ENCODE results near the gene EMILIN2.

DNA sequence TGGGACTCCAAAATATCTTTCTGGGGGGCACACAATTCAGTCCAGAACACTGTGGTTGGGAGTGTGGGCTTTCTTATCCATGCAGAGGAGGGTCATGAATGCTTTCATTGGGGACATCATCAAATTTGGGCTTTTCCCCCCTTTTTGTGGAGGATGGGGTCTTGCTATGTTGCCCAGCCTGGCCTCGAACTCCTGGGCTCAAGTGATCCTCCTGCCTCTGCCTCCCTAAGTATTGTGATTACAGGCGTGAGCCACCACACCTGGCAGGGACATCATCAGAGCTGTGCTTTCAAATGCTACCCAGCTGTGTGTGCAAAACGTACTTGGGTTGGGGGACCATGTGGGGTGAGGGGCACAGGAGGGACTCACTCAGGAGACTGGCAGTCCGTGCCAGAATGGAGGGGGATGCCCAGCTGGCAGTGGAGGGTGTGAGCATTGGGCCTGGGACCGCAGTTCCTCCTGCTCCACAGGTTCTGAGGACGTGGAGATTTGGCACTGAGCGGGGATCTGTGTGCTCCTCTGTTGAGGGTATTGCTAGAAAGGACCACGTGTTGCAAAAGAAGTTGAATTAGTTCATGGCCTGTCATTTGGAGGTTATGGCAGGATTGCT, 24.4 kb downstream of the EMILIN2 start:
- TF ChIP-seq POLR2A (IDR thresholded peaks at IDR 0.05; ENCODE audit: control extremely low read depth in 1 of 2, low read depth in 2 of 2, low read length in 2 of 2) (no peak), KDM5A (IDR thresholded peaks at IDR 0.05; ENCODE audit: low read length) (no peak), RAD21 (IDR thresholded peaks at IDR 0.05 in 1 of 2, conservative IDR thresholded peaks at IDR 0.05 in 1 of 2; ENCODE audit: low read depth in 2 of 2, low read length in 2 of 2) (no peak), YY1 (IDR thresholded peaks at IDR 0.05; ENCODE audit: low read depth, low read length) (no peak), EZH2 (IDR thresholded peaks at IDR 0.05; ENCODE audit: low read depth, low read length, severe bottlenecking) (no peak), HDAC2 (IDR thresholded peaks at IDR 0.05; ENCODE audit: borderline replicate concordance in 1 of 2, low read depth in 2 of 2, low read length in 2 of 2) (no peak), CTCF (IDR thresholded peaks at IDR 0.05; ENCODE audit: control extremely low read depth in 1 of 3, insufficient read depth in 1 of 3, low read depth in 1 of 3, low read length in 3 of 3) (no peak), EP300 (IDR thresholded peaks at IDR 0.05; ENCODE audit: borderline replicate concordance in 1 of 2, low read depth in 2 of 2, low read length in 2 of 2) (no peak), SP4 (IDR thresholded peaks at IDR 0.05; ENCODE audit: low read length) (no peak), MAFK (IDR thresholded peaks at IDR 0.05; ENCODE audit: low read depth, low read length) (no peak), TAF1 (IDR thresholded peaks at IDR 0.05; ENCODE audit: low read depth, low read length) (no peak)
- TF ChIP-seq, protein P1, sequence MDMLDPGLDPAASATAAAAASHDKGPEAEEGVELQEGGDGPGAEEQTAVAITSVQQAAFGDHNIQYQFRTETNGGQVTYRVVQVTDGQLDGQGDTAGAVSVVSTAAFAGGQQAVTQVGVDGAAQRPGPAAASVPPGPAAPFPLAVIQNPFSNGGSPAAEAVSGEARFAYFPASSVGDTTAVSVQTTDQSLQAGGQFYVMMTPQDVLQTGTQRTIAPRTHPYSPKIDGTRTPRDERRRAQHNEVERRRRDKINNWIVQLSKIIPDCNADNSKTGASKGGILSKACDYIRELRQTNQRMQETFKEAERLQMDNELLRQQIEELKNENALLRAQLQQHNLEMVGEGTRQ (IDR thresholded peaks at IDR 0.05; ENCODE audit: low read length), result no peak
